Loucy (cell line): ENCODE data around the gene CAMK1.

Experiments used
- H2AFZ ChIP-seq: fragments of 200-600 bp; sonication (generic); 2 replicates; pipeline ENCODE4 v1.6.0; 2016; ENCODE audit warnings: antibody characterized with exemption, mild to moderate bottlenecking, low read length, moderate library complexity
- H3F3A ChIP-seq: fragments of 200-600 bp; 2 replicates; pipeline ENCODE4 v1.6.0; 2016; ENCODE audit warnings: antibody characterized with exemption, low read depth, mild to moderate bottlenecking
- H3K27me3 ChIP-seq: fragments of 200-600 bp; sonication (generic); 2 replicates; pipeline ENCODE4 v1.6.1; 2014; ENCODE audit warnings: low read length, mild to moderate bottlenecking; ENCODE audit not compliant: insufficient read depth, poor library complexity, severe bottlenecking
- H3K36me3 ChIP-seq: fragments of 200-600 bp; sonication (generic); 2 replicates; pipeline ENCODE4 v1.6.1; 2016; ENCODE audit warnings: low read length; ENCODE audit not compliant: insufficient read depth
- H3K4me1 ChIP-seq: fragments of 200-600 bp; sonication (generic); 2 replicates; pipeline ENCODE4 v1.5.1; 2014; ENCODE audit warnings: low read length, mild to moderate bottlenecking; ENCODE audit not compliant: insufficient read depth, poor library complexity, severe bottlenecking
- H3K4me2 ChIP-seq: fragments of 200-600 bp; sonication (generic); 2 replicates; pipeline ENCODE4 v1.6.0; 2014; ENCODE audit warnings: antibody characterized with exemption, low read length, low read depth, mild to moderate bottlenecking; ENCODE audit not compliant: poor library complexity, severe bottlenecking
- H3K4me3 ChIP-seq: fragments of 200-600 bp; sonication (generic); 2 replicates; pipeline ENCODE4 v1.5.1; 2014; ENCODE audit warnings: low read length, mild to moderate bottlenecking, mixed read lengths; ENCODE audit not compliant: poor library complexity, severe bottlenecking
- H3K79me2 ChIP-seq: fragments of 200-600 bp; sonication (generic); 2 replicates; pipeline ENCODE4 v1.6.1; 2014; ENCODE audit warnings: low read length; ENCODE audit not compliant: insufficient read depth
- H3K9ac ChIP-seq: fragments of 200-600 bp; sonication (generic); 2 replicates; pipeline ENCODE4 v1.6.0; 2014; ENCODE audit warnings: mild to moderate bottlenecking, low read depth, low read length, moderate library complexity; ENCODE audit not compliant: poor library complexity, severe bottlenecking
- H3K9me2 ChIP-seq: fragments of 200-600 bp; sonication (generic); replicated peaks from 2 replicates; pipeline ENCODE4 v1.6.1; 2016; ENCODE audit warnings: low read depth, low read length, mixed read lengths
- H3K9me3 ChIP-seq: fragments of 200-600 bp; sonication (generic); 2 replicates; pipeline ENCODE4 v1.6.1; 2014; ENCODE audit warnings: mild to moderate bottlenecking, antibody characterized with exemption, low read length, low read depth; ENCODE audit not compliant: insufficient read depth
- H4K20me1 ChIP-seq: fragments of 200-600 bp; sonication (generic); 2 replicates; pipeline ENCODE4 v1.6.0; 2014; ENCODE audit warnings: antibody characterized with exemption, low read length, mild to moderate bottlenecking; ENCODE audit not compliant: insufficient read depth, poor library complexity, severe bottlenecking
- EZH2phosphoT487 ChIP-seq: fragments of 200-600 bp; IDR thresholded peaks from 2 replicates; pipeline ENCODE4 v1.6.1; 2018; ENCODE audit warnings: antibody characterized with exemption, mild to moderate bottlenecking, moderate library complexity, borderline replicate concordance
- TF ChIP-seq, protein P1 (sequence below): fragments of 200-600 bp; sonication (generic); conservative IDR thresholded peaks from 2 replicates; pipeline ENCODE4 v1.5.1; 2014; ENCODE audit warnings: mild to moderate bottlenecking, antibody characterized with exemption, low read length

Gene CAMK1

DNA sequence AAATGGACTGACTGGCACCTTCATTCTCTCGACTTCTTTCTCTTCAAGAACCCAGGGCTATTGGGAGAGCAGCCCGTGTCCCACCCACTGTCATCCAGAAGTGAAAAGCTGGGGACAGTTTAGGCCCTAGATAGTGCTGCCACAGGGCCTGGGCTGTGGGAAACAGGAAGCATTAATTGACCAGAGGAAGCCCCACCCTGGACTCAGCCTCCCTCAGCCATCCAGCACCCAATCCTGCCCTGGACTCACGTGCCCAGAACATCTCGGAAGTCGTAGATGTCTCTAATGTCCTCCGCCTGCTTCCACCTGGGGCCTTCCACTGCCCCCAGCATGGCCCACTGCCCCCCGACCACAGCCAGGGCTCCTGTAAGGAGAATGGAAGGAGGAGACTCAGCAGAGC, 2.3 kb downstream of the CAMK1 start:
- Histone ChIP-seq H3K27me3 (no peaks in the 10 kb centered on the region), H3K4me1 (peaks cover 10% of the 10 kb centered on the region), H3K4me3 (no peak overlapping the region), H3K36me3 (no peaks in the 10 kb centered on the region), H3K4me2 (no peak overlapping the region), H3K9ac (no peak overlapping the region), H3K9me2 (no peaks in the 10 kb centered on the region), H3K9me3 (no peaks in the 10 kb centered on the region), H3F3A (no peaks in the 10 kb centered on the region), H4K20me1 (no peaks in the 10 kb centered on the region), H3K79me2 (no peaks in the 10 kb centered on the region), H2AFZ (no peak overlapping the region)
- no peak for TF ChIP-seq EZH2phosphoT487
- TF ChIP-seq, protein P1, sequence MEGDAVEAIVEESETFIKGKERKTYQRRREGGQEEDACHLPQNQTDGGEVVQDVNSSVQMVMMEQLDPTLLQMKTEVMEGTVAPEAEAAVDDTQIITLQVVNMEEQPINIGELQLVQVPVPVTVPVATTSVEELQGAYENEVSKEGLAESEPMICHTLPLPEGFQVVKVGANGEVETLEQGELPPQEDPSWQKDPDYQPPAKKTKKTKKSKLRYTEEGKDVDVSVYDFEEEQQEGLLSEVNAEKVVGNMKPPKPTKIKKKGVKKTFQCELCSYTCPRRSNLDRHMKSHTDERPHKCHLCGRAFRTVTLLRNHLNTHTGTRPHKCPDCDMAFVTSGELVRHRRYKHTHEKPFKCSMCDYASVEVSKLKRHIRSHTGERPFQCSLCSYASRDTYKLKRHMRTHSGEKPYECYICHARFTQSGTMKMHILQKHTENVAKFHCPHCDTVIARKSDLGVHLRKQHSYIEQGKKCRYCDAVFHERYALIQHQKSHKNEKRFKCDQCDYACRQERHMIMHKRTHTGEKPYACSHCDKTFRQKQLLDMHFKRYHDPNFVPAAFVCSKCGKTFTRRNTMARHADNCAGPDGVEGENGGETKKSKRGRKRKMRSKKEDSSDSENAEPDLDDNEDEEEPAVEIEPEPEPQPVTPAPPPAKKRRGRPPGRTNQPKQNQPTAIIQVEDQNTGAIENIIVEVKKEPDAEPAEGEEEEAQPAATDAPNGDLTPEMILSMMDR = no peak

GRCh38 chr3:9765865-9766264, 3.9 kb downstream of the CAMK1 start:
- TF ChIP-seq EZH2phosphoT487 = no peak
- TF ChIP-seq, protein P1 = no peak
- H3K4me1 ChIP-seq = peaks cover 10% of the 10 kb centered on the region
- H3K9ac ChIP-seq = no peak overlapping the region
- H3K9me3 ChIP-seq = no peaks in the 10 kb centered on the region
- no peak overlapping the region for H3K4me2 ChIP-seq
- H3K79me2 ChIP-seq = no peaks in the 10 kb centered on the region
- no peaks in the 10 kb centered on the region for H3K9me2 ChIP-seq
- no peak overlapping the region for H2AFZ ChIP-seq
- no peaks in the 10 kb centered on the region for H3F3A ChIP-seq
- H4K20me1 ChIP-seq = no peaks in the 10 kb centered on the region
- H3K36me3 ChIP-seq = no peaks in the 10 kb centered on the region
- H3K4me3 ChIP-seq = no peak overlapping the region
- no peaks in the 10 kb centered on the region for H3K27me3 ChIP-seq

DNA sequence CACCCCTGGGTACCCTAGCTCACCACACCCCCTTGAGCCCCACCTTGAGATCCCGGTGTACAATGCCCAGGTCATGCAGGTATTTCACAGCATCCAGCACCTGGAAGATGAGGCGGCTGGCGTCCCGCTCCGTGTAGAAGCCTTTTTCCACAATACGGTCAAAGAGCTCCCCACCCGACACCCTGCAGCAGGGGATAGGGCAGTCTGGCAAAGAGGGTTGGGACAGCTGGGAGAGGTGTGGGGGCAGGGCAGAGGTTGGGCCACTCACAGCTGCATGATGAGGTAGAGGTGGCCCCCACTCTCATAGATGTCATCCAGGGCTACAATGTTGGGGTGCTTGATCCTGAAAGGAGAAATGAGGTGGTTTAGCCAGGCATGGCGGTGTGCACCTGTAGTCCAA, 6.9 kb downstream of the CAMK1 start:
- no peak for TF ChIP-seq EZH2phosphoT487
- TF ChIP-seq, protein P1 = no peak
- Histone ChIP-seq H3K9me3 (no peaks in the 10 kb centered on the region), H3K9ac (no peak overlapping the region)

More for the DNA sequence above, 6.9 kb downstream of the CAMK1 start:
- H3K4me1 ChIP-seq = peaks cover 9% of the 10 kb centered on the region
- H3F3A ChIP-seq = no peaks in the 10 kb centered on the region
- H4K20me1 ChIP-seq = no peaks in the 10 kb centered on the region
- no peak overlapping the region for H3K4me2 ChIP-seq
- H3K27me3 ChIP-seq = no peaks in the 10 kb centered on the region
- H3K79me2 ChIP-seq = no peaks in the 10 kb centered on the region
- H2AFZ ChIP-seq = no peak overlapping the region
- no peak overlapping the region for H3K4me3 ChIP-seq
- H3K36me3 ChIP-seq = peaks cover 5% of the 10 kb centered on the region; the same call in 1 of the 2 replicates
- H3K9me2 ChIP-seq = no peaks in the 10 kb centered on the region
